NCI-H446 treated with DMSO at 0.1 percent for 48 hours (cell line): ENCODE results near the gene SLC16A7.
"Not testable (repeated sequence)": the region's sequence is repeated elsewhere in the genome, so short reads cannot be mapped to it uniquely, and the experiment has no call there.

Experiments
- DNase-seq: peaks from one replicate; lab custom pipeline; 2025; lab: John Stamatoyannopoulos, UW

The SLC16A7 gene, protein sequence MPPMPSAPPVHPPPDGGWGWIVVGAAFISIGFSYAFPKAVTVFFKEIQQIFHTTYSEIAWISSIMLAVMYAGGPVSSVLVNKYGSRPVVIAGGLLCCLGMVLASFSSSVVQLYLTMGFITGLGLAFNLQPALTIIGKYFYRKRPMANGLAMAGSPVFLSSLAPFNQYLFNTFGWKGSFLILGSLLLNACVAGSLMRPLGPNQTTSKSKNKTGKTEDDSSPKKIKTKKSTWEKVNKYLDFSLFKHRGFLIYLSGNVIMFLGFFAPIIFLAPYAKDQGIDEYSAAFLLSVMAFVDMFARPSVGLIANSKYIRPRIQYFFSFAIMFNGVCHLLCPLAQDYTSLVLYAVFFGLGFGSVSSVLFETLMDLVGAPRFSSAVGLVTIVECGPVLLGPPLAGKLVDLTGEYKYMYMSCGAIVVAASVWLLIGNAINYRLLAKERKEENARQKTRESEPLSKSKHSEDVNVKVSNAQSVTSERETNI

DNA sequence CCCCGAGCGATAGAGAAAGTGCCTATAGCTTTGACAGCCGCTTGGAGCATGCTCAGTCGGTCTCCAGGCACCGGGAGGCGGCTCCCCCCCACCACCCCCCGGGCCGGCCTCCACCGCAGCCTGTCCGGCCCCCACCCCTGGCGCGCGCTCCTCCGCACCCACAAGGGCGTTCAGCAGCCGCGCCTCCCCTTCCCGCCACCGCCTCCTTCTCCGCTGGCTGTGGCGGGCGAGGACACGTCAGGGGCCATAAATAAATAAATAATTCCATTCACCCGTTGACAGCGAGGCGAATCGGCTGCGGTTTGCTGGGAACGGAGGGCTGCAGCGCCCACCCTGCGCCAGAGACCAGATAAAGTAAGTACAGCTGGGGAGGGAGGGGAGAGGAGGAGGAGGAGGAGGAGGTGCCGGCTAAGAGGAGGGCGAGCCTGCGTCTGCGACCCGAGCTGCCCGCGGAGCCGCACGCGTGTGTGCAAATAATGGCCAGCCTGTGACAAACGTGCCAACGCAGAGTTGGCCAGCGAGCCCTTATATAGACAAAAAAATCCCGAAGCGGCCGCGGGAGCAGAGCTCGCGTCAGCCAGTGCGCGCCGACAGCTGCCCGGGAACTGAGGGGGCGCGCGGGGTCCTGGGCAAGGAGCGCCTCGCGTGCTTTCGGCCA is at the start of gene SLC16A7:
SLC16A7 (plus strand) TSS at position 147 of the 658 bp plus-strand sequence. CDS start 108,773 bp downstream, outside the sequence.
- peak; percentile 84 for DNase-seq

DNA sequence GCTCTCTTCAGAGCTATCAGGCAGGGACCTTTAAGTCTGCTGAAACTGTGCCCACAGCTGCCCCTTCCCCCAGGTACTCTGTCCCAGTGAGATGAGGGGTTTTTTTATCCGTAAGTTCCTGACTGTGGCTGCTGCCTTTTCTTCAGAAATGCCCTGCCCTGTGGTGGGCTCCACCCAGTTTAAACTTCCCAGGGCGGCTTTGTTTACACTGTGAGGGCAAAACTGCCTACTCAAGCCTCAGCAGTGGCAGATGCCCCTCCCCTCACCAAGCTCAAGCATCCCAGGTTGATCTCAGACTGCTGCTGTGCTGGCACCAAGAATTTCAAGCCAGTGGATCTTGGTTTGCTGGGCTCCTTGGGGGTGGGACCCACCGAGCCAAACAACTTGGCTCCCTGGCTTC is 46.9 kb upstream of the SLC16A7 start:
- DNase-seq: no peak

DNA sequence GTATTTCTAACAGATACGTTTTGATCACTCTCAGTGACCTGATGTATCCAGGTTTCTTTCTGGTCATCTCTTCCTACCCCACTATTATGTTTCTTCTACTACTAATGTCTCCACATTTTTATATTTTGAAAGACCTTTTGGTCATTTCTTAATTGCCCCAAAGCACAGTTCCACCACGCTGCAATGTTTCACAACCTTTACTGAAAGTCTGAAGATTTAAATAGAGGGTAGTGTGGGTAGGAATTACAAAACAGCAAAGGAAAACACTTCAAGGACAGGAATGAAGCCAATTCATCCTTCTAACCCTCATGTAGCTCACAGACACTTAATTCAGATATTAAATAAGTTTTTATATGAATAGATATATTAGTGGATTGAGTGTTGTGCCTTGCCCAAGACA is 36.1 kb upstream of the SLC16A7 start:
- no peak for DNase-seq

DNA sequence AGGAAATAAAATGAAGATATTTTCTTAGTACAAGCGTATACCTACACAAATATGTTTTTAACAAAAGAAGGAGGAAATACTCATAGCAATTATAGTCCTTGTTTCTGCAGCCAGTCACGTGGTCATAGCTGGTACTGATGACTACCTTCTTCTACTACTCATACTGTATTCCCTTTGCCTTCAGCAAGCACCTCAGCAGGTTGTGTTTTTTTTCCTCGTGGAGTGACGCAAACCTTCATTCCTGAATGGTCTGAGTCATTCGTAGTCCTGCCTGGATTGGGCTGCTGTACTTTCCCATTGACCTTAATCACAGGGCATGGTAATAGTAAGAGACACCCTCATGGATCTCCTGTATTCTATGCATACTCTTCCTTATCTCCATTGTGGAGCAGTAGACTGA is 25.7 kb upstream of the SLC16A7 start:
- no peak for DNase-seq

DNA sequence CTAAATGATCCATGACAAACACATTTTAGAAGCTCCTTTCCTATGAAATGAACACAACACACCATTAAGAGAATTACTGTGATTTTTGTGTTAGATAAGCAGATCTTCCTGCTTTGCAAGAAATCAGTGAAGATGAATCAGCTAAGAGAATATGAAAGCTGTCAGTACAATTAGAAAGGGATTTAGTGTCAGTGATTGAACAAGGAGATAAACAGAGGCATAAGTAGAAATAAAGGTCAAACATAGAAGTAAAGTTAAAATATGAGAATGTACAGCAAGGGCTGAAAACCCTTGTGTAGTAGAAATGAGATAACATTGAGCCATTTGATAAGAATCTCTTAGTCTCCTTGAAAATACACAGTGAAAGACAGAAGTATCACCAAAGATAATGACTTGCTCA is 21.4 kb upstream of the SLC16A7 start:
- DNase-seq: no peak

DNA sequence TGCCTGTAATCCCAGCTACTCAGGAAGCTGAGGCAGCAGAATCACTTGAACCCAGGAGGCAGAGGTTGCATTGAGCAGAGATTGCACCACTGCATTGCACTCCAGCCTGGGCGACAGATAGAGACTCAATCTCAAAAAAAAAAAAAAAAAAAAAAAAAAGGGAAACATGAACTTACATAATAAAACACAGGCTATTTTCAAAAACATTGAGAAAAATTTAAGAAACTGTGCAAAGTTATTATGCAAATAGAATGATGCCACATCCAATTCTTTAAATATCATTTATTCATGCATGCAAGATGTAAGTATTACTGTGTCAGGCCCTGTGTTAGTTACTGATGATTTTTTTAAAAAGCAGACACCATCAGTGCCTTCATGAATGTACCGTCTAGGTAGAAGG is 20.0 kb upstream of the SLC16A7 start:
- DNase-seq: no peak

DNA sequence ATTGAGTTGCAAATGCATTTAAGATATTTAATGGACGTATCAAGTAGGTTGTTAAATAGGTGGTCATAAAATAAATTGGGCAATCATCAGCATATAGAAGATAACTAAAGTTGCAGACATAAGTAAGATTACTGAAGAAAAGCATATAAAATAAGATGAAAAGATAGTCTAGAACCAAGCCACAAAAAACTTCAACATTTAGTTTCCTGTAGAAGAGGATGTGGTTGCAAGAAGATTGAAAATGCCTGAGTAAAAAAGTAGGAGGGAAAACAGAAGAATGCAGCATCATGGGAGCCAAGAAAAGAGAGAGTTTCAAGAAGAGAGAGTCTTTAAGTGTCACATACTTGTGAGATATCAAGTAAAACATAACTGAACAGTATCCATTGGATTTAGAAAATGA is 17.6 kb upstream of the SLC16A7 start:
- DNase-seq: no peak

DNA sequence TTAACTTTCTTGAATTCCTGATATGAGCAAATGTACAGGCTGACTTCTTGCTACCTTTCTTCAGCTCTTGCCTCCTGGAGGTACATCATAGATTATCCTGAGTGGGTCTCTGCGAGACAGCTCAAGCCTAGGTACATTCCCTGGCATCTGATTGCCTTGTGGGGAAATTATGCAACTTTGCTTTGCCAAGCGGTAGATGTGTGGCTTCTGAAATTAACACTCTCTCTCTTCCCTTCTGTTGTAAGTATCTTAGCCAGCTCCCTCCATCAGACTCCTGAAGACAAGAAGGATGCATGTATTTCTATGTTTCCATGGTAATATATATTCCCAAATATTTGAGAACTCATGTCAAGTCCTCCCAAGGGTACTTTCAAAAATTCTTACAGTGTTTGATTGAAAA is 16.2 kb upstream of the SLC16A7 start:
- DNase-seq: no peak

DNA sequence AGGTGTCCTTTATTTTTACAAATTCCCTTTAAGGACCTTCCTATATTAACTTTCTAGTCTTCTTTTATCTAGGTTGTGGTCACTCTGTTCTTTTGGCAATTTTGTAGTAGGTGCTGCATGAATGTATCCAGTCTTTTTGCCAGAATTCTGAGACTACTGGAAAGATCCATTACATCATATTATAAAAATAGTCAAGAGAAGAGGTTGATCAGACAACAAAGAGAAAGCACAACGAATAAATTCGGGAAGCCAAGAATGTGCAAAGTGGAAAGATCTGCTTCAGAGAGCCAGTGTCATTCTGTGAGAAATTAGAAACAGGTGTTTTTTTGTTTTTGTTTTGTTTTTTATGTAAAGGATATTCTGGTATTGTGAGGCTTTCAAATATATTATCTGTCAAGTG is 15.8 kb upstream of the SLC16A7 start:
- DNase-seq: no peak

DNA sequence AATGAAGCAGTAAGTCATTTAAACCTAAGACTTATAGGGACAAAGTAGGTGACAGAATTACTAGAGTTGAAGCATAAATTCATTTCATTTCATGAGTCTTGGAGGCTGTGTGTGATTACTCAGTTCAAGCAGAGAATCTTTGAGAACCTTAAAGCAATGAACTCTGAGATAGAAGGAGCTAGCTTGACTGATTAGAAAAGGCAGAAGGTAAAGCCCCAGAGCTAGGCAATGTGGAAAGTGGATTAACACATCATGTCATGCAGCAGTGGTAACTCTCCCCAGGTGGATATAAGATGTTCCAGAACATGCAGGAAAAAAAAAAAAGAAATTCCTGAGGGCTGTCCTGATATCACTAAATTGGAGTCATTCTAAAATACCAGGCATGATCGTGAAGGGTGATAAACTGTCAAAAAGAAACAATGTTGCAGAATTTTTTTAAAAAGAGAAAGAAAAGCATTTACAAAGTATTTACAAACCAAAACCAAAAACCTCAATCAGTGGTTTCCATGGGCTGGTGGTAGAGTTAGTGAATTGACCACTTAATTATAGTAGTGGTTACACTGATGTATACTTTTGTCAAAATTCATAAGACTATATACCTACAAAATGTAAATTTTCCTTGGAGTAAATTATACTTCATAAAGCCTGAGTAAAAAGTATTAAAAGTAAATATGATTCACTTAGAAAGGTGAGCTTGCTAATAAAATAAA is 12.7 kb upstream of the SLC16A7 start:
- DNase-seq: no peak

DNA sequence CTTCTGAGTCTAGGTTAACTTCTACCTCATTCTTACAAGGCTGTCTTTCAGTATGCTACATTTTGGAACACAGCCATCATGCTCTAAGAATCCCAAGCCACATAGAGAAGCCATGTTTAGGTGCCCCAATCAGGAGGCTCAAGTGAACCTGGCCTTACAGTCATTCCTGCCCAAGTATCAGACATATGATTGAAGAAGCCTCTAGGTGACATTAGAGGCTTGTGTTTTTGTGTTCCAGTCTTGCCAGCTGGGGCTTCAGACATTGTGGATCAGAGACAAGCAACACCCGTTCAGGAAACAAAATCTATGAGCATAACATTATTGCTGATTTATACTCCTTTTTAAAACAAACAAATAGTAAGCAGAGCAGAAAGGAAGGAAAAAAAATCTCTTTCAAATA is 8.1 kb upstream of the SLC16A7 start:
- no peak for DNase-seq

DNA sequence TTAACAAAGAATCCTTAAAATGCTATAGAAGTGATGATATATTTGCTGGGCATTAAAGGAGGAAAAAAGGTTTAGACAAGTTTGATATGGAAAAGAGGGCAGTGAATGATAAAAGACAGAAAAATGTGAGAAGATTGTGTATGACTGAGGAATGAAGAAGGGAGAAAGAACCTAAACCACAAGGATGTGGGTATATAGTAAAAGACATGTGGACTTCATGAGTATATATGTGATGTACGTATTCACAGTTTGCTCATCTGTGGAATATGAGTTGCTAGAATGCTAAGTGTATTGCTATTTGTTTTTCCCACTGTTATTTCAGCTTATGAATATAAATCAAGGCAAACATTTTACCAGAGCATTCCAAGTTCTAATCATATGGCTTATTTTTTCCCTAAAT is 2.1 kb upstream of the SLC16A7 start:
- no peak for DNase-seq

DNA sequence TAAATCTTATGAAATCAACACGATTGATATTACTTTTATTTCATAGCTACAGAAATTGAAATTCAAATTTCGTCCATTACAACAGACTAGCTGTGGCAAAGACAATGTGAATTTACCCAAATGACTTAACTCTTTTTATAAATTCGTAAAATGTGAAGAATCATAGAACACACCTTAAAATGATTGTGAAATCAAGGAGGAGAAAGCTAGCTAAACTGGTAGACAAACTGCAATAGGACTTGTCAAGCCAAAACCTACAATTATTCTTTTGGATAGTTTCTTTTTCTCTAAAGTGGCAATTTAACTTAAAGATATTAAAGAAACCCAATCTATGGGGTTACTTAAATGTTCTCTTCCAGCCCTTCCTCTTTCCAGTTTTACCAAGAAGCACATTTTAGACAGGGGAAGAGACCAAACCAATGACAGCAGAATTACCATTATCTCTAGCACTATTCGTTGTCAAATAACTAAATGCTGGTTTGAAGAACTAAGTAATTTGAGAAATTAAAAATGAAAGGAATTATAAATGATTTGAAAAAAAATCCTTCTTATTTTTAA is 807 bp upstream of the SLC16A7 start:
- no peak for DNase-seq

DNA sequence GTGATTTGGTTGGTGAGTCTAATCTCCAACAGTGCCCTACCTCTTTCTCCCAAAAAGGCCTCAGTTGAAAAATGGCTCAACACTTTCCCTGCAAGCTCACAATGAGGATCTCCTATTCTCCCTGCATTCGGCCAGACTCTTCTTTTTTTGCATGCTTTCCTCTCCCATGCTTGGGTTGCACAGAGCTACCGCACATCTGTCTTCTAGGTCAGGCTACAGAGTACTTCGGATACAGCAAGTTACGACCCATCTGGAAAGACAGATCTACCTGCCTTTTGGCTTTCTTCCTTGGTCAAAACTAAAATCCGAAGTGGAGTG is 305 bp upstream of the SLC16A7 start:
- no peak for DNase-seq

DNA sequence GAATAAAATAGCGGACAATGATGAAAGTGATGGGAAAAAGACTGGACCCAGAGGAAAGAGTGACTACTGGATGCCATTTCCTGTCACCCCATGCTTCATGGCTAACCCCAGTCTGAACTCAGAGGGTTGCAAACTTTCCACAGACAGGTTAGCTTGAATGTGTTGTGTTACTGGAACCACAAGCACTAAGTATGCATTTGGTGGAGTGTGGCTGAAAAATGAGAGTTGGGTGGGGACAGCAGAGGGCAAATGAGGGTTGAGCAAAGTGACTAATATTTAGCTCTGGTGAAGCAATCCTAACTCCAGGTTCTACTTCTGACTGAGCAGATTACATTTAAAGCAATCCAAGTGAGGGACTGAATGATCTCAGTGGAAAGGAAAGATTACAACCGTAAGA is 1.6 kb downstream of the SLC16A7 start:
- DNase-seq: no peak

DNA sequence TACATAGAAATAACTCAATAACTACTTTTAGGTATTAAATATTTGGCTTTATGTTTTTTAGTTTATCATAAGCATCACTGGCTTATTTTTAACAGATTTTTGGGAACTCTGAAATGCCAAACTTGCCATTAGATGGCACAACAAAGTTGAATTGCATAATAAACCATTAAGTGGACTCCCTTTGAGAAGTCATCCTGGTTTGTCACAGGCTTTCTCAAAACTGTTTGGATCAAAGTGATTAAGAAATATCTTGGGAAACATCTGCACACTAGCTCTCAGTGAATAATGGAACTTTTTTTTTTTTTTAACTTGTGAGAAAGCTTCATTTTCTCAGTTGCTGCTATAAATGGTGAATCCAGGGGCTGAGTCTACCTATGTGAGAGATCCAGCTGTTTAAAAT is 4.3 kb downstream of the SLC16A7 start:
- no peak for DNase-seq

DNA sequence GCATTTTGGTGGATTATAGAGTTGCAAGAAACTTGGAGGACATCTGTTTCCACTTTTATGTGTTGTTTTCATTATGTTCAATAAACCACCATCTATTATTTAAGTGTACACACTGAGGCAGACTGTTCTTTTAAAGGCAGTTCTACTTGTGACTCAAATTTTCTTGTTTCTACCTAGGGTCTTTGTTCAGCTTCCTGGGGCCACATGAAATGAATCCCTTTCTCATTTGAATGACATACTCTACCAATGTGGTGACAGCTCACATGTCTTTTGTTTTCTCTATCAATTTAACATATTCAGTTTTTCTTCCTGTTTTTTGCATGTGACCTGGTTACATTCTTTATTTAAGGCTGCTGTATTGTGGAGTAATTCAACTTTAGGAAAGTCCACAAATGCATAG is 7.9 kb downstream of the SLC16A7 start:
- DNase-seq: no peak

DNA sequence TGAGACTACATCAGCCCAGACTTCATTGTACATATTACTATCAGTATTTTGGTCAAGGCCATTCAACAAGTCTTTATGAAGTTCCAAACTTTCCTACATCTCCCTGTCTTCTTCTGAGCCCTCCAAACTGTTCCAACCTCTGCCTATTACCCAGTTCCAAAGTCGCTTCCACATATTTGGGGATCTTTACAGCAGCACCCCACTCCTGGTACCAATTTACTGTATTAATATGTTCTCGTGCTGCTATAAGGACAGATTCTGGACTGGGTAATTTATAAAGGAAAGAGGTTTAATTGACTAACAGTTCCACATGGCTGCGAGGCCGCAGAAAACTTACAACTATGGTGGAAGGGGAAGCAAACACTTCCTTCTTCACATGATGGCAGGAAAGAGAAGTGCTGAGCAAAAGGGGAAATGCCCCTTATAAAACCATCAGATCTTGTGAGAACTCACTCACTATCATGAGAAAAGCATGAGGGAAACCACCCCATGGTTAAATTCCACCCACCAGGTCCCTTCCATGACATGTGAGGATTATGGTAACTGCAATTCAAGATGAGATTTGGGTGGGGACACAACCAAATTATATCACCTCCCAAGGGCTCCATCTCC is 17.1 kb downstream of the SLC16A7 start:
- not testable (repeated sequence) for DNase-seq

DNA sequence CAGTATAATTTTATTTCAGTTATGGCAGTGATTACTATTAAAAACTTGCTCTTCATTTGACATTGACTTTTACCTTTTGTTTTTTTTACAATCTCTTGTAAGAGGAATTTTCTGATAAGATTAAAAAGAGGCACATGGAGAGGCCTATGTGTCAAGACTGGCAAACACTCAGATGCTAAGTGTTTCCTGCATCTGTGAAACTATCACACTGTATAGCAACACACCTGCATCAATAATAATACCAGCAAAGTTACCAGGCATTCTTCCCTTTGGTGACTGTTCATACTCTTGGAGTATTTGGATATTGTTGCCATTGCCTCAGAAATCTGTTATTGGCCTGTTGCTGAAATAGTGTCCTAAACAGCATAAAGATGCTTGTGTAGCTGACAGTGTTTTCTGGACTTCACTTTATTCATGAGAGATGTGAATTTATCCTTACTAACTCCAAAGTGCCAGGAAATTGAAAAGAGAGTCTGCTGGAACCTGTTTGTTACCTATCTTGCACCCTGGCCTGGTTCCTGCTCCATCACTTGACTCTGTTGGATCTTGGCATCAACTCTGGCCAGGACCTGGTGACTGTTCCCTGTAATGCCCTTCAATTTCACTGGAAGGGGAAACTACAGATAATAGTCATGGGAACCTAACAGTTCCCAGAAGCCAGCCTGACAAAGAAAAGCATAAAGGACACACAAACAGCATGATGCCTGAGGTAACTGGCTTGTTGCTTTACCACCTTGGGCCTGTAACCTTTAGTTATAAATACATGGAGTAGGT is 19.8 kb downstream of the SLC16A7 start:
- DNase-seq: no peak

DNA sequence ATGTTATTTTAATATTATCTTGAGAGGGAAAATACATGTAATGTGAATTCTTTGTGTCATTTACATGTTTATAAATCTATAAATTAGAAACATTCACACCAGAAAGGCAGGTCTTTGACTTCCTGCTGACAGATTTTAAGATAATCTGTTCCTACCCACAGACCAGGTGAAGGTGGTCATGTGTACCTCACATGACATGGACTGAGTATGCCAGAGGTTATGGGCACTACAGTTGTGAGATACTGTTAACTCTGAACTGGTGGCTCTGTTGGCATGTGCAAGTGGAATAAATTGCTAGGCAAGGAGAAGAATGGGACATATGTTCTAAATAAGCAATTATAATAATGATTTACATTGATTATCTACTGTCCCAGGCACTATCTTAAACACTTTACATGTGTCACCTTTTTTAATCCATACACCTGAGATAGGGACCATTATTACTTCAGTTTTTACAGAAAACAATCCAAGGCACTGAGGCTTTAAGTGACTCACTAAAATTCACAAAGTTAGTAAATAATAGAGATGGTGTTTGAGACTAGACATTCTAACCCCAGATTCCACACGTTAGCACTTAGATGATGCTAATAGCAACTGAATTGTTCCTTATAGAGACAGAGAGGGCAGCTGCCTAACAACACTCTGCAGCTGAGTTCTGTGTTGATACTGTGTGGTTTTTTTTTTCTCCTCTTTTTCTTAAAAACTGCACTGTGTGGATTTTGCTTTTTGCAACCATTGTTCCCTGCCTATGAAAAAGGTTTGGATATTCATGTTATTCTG is 23.8 kb downstream of the SLC16A7 start:
- no peak for DNase-seq

DNA sequence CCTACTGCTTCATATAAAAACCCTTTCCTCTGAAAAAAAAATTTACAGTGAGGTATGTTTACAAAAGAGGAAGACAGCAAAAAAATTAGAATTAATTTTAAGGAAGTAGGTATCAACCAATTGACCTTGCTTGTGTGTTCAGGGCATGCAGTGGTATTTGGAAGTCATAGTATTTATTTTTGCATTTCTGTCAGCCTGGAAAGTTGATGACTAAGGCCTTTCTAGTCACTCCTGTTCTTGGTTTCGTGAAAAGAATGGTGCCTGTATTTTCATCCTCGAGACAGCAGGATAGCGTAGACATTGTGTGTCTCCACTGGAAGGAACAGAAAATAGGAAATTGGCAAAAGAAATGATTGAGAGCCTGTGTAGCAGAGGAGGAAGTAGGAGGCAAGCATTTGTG is 24.5 kb downstream of the SLC16A7 start:
- DNase-seq: no peak
